ENCODE measurements around the gene PHLPP1. TPM values are rescaled to one million over a fixed set of nuclear protein-coding genes. Genes with fewer than 3 reads are reported as not detected.

PHLPP1 gene
- total RNA-seq, 1 experiment from 2014 or later, result 39.9 TPM

- Histone ChIP-seq H3K27ac (ENCODE audit: insufficient read length, low read depth, low read length) (no peak overlapping the region), H4K91ac (ENCODE audit: insufficient read length, low read depth, low read length) (no peak overlapping the region), H4K8ac (replicated peaks; ENCODE audit: insufficient read length, low read depth, low read length) (no peak overlapping the region), H3K23ac (ENCODE audit: insufficient read length, low read depth, low read length) (no peak overlapping the region), H4K20me1 (ENCODE audit: control insufficient read depth, insufficient read depth, insufficient read length) (peaks cover 3% of the 10 kb centered on the region), H3K4me2 (ENCODE audit: insufficient read depth, insufficient read length, low read length) (no peak overlapping the region), H3K9ac (ENCODE audit: extremely low read depth, insufficient read length, low read length) (no peak overlapping the region), H3K18ac (ENCODE audit: insufficient read length, low read depth, low read length) (no peak overlapping the region), H3K79me1 (ENCODE audit: insufficient read depth, low read depth, low read length, poor library complexity, severe bottlenecking) (peaks cover 3% of the 10 kb centered on the region), H2BK12ac (ENCODE audit: insufficient read length, low read depth, low read length) (peak overlapping the region; percentile 41), H3K9me3 (ENCODE audit: control insufficient read depth, low read depth, low read length) (no peaks in the 10 kb centered on the region), H3K4me1 (ENCODE audit: insufficient read depth, low read length) (peaks cover 25% of the 10 kb centered on the region), H3T11ph (ENCODE audit: low read length) (no peak overlapping the region), H3K4ac (ENCODE audit: low read depth, low read length) (no peak overlapping the region), H3K27me3 (ENCODE audit: insufficient read depth, low read length) (no peaks in the 10 kb centered on the region), H2AFZ (ENCODE audit: low read length) (no peak overlapping the region), H2AK5ac (ENCODE audit: insufficient read length, low read length) (no peak overlapping the region), H3K56ac (ENCODE audit: insufficient read length, low read depth, low read length) (no peak overlapping the region), H3K14ac (ENCODE audit: insufficient read depth, low read length) (no peak overlapping the region), H3K23me2 (ENCODE audit: insufficient read length, low read depth, low read length, poor library complexity, severe bottlenecking) (no peaks in the 10 kb centered on the region), H4K5ac (ENCODE audit: insufficient read length, low read depth, low read length) (no peak overlapping the region), H2BK120ac (ENCODE audit: low read depth, low read length, poor library complexity, severe bottlenecking) (peak overlapping the region; percentile 16), H3K79me2 (ENCODE audit: insufficient read depth, low read length) (peaks cover 55% of the 10 kb centered on the region; the same call in 1 of the 2 replicates), H2BK20ac (ENCODE audit: low read depth, low read length, poor library complexity, severe bottlenecking) (no peak overlapping the region), H2BK15ac (ENCODE audit: low read depth, low read length) (no peak overlapping the region), H2BK5ac (ENCODE audit: insufficient read length, low read length) (no peak overlapping the region)
- no CpG with 5 or more reads among the region's 3 CpGs for WGBS (ENCODE audit: extremely low coverage, insufficient read length, low lambda C conversion rate)
- Mint-ChIP-seq H3K27ac (peak overlapping the region in 2 of 3 experiments; percentile 66 to 91; a peak in 5 of 7 replicates), H3K4me1 (peaks cover 80 to 84% of the 10 kb centered on the region in 2 experiments), H3K9me3 (no peaks in the 10 kb centered on the region), H3K36me3 (ENCODE audit: insufficient read depth in 1 of 3, low read depth in 3 of 3) (no peaks in the 10 kb centered on the region; a peak in 1 of 7 replicates), H3K4me3 (peak overlapping the region in 1 of 2 experiments; percentile 26; a peak in 2 of 5 replicates), H3K27me3 (ENCODE audit: low read depth) (no peaks in the 10 kb centered on the region)
- no peak for DNase-seq
- TF ChIP-seq CTCF (conservative IDR thresholded peaks at IDR 0.05), result no peak
These were observed 73.5 kb downstream of the PHLPP1 start for GRCh38 chr18:62788876-62789275.

Data from H9 (cell line).